GM11168 (cell line): Measurements from ENCODE around the gene ADAMTS19.

ENCODE experiments used
- in situ Hi-C: fragments of 300-500 bp; cut with MboI; formaldehyde crosslinking; loops from one replicate; pipeline ENCODE4 v1.12.0; 2022; ENCODE audit warnings: low sequenced_read_pairs; ENCODE audit not compliant: unreplicated experiment

ADAMTS19 gene

GRCh38 chr5:129748913-129749880 is 289.1 kb downstream of the ADAMTS19 start:
- in situ Hi-C loops = no loop called here

GRCh38 chr5:129760636-129761325 is 300.7 kb downstream of the ADAMTS19 start:
- in situ Hi-C loops = no loop called here

DNA sequence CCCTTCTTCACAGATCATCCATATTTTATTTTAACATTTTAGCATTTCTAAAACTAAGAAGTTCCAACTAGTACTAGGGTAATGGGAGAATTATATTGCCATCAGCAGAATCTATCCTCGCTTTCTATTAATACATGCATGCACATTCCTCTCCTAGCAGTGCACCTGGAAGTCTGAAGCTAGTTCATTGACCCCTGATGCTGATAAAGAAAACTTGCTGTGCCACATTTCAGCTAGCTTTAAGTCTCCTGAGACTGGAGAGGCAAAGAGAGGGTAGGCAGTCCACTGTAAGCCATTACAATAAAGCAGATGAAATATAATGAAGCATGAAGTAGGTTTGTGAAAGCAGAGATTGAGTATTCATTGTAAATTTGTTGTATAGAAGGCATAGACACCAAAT is 303.6 kb downstream of the ADAMTS19 start:
- in situ Hi-C loops = no loop called here

DNA sequence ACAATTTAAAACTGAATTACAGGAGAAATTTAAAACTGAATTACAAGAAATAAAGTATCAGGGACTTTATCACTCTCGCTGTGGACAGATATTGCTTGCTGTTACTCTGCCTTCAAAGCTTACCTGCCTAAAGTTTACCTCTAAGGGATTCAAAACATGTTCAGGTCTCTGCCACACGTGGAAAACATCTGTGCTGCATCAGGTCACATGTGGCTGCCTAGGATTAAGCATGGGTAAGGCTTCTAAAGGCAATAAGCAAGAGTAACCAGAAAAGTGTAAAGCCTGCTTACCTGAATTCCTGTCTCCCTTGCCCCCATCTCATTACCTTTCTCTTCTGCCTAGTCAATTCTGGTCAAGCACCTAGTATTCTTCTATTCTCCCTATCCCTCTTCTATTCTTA is 306.7 kb downstream of the ADAMTS19 start:
- in situ Hi-C loops = no loop called here

GRCh38 chr5:129767927-129768380 is 307.9 kb downstream of the ADAMTS19 start:
- in situ Hi-C loops = no loop called here

GRCh38 chr5:129768735-129769134 is 308.6 kb downstream of the ADAMTS19 start:
- in situ Hi-C loops = no loop called here

DNA sequence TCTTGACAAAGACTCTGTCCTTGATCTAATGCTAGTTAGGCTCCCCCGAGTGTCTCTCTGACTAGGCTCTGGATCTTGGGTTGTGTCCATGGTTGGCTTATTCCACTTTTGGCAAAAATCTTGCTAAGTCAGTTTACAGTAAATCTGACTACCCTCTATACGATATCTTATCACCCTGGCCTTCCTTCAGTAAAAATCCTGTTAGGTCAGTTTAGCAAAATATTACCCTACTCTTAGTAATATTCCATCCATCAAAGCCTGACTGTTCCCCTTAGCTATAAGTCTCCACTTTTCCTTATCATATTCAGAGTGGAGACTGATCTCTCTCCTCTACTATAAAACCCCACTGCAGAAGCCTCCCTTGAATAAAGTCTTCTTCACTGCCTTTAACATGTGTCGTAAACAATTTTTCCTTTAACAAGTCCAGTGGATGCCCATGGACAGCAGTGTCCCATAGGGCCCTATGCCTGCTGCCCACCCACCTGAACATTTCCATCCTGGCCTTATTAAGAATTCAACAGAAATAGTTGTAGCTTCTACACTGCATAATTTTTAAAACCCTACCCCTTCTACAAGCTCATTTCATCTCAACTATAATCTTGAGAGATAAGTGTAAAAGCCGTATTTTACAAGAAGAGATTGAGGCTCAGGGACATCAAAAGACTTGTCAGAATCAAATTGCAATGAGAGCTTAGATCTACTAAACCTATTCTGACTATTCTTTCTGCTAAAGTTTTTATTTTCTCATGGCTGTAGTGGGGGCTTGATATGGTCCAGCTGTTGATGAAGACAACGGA is 310.1 kb downstream of the ADAMTS19 start:
- in situ Hi-C loops = no loop called here

DNA sequence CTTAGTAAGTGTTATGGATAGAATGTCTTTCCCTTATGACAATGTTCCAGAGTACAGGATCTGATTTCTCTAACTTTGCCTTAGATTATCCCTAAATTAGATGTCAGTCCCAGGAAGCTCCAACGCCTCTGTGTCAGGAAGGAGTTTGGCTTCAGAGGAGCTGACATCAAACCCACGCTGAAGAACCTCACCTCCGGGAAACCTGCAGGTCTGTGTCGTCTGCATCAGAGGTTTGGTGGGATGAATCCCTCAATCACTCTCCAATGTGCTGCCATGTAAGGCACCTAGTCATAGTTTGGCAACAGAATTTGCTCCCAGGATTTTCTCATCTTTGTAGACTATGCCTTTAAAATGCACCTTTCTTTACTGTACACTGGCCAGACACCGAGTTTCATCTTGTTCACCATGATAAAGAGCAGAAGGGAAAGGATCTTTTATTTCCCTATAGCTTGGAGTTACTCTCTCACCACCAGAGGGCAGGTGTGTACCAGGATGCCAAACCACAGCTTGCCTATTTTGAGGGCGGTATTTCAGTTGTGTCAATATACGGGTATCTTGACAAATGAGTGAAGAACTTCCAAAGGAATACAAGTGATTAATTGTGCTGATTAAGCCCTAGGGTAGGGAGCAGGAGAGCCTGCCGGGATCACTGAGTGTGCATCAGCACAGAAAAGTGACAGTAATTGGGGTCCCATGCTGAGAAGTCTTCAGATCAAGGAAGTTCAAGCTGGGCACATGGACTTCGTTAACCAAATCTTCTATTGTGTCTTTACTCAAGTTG is 311.1 kb downstream of the ADAMTS19 start:
- in situ Hi-C loops = no loop called here

- in situ Hi-C loops = no loop called here
Measured at GRCh38 chr5:129773376-129773775, 313.3 kb downstream of the ADAMTS19 start.

DNA sequence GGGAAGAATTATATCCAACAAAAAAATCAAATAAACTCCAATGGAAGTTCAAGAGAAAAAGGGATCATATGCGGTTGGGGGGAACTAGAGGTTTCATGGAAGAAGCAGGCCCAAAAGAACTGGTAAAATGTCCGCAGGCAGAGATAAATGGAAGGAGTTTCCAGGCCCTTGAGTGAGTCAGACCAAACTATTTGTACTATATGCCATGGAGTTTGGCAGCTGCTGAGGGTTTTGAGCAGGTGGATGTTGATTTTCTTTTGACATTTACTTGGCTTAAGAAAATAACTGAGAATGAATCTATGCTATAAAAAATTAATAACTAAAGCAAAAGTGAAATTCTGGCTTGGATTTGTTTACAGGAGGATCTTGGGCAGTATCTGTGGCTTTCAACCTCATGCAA is 321.5 kb downstream of the ADAMTS19 start:
- in situ Hi-C loops = no loop called here
